Gastroesophageal sphincter (tissue), 3 donors: Measurements from ENCODE around the gene BANP.
"Not testable (repeated sequence)": the region's sequence is repeated elsewhere in the genome, so short reads cannot be mapped to it uniquely, and the experiment has no call there.

Experiments used
- CTCF ChIP-seq, 4 experiments: fragments of 200-600 bp in 2 of 4; fragments of 450-650 bp in 2 of 4; sonication (generic) in 1 of 4; IDR thresholded peaks; one replicate each; pipeline ENCODE4 v1.5.1; 2017 to 2019; ENCODE audit warnings: antibody characterized with exemption in 4 of 4, mild to moderate bottlenecking in 2 of 4, moderate library complexity in 2 of 4
- POLR2A ChIP-seq, 2 donors: fragments of 450-650 bp; IDR thresholded peaks; one replicate each; pipeline ENCODE4 v1.6.1; 2017; ENCODE audit warnings: antibody characterized with exemption in 2 of 2, mild to moderate bottlenecking in 2 of 2, moderate library complexity in 1 of 2
- POLR2AphosphoS5 ChIP-seq: sonication (generic); formaldehyde crosslinking; IDR thresholded peaks from one replicate; pipeline ENCODE4 v1.6.1; 2017; ENCODE audit warnings: antibody characterized with exemption

- TF ChIP-seq CTCF (IDR thresholded peaks at IDR 0.05); POLR2A (IDR thresholded peaks at IDR 0.05); POLR2AphosphoS5: not testable (repeated sequence)
Measured at GRCh38 chr16:88114541-88115228, 163.5 kb downstream of the BANP start.
